K562 (cell line): ENCODE data around the gene VEGFA. TPM values are rescaled to one million over a fixed set of nuclear protein-coding genes. Genes with fewer than 3 reads are reported as not detected.

Source experiments
- CTBP1 ChIP-seq: fragments of 450-650 bp; IDR thresholded peaks from 2 replicates; pipeline ENCODE4 v1.6.1; 2016; ENCODE audit warnings: borderline replicate concordance
- HDGF ChIP-seq: fragments of 450-650 bp; IDR thresholded peaks from 2 replicates; pipeline ENCODE4 v1.6.1; 2016
- LARP7 ChIP-seq: fragments of 450-650 bp; IDR thresholded peaks from 2 replicates; pipeline ENCODE4 v1.6.1; 2016
- MLLT1 ChIP-seq, 2 experiments: fragments of 450-650 bp; IDR thresholded peaks; 2 replicates each; pipeline ENCODE4 v1.6.1; 2016
- MTA3 ChIP-seq: fragments of 450-650 bp; formaldehyde crosslinking; IDR thresholded peaks from 2 replicates; pipeline ENCODE4 v1.6.1; 2017; ENCODE audit warnings: mild to moderate bottlenecking, borderline replicate concordance
- MXI1 ChIP-seq: IDR thresholded peaks from 2 replicates; pipeline ENCODE4 v1.6.1; 2011; ENCODE audit warnings: low read depth, mild to moderate bottlenecking, improper control_type of control experiment, low read length
- NCOA1 ChIP-seq: fragments of 450-650 bp; IDR thresholded peaks from 2 replicates; pipeline ENCODE4 v1.6.1; 2016; ENCODE audit warnings: low read depth
- PHB ChIP-seq: fragments of 250-450 bp; sonication (Bioruptor Pico); IDR thresholded peaks from 2 replicates; pipeline ENCODE4 v1.5.0; 2021
- POLR2AphosphoS2 ChIP-seq: IDR thresholded peaks from 2 replicates; pipeline ENCODE4 v1.6.1; 2012; ENCODE audit warnings: low read length, improper control_type of control experiment
- RBFOX2 ChIP-seq: fragments of 200-400 bp; formaldehyde crosslinking; IDR thresholded peaks from 2 replicates; pipeline ENCODE4 v1.6.1; 2017; ENCODE audit warnings: low read depth, mild to moderate bottlenecking, low read length, moderate library complexity
- RBM14 ChIP-seq: fragments of 200-400 bp; formaldehyde crosslinking; IDR thresholded peaks from 2 replicates; pipeline ENCODE4 v1.6.1; 2018; ENCODE audit warnings: low read depth, mild to moderate bottlenecking, low read length, moderate library complexity, borderline replicate concordance; ENCODE audit not compliant: insufficient read depth
- SMARCA5 ChIP-seq: fragments of 450-650 bp; IDR thresholded peaks from 2 replicates; pipeline ENCODE4 v1.6.1; 2016
- TEAD1 ChIP-seq, 2 experiments: fragments of 450-650 bp in 1 of 2; sonication (generic) in 1 of 2; formaldehyde crosslinking; IDR thresholded peaks; 2 replicates each; pipeline versions ENCODE4 v1.4.0 to v1.8.0; 2020 to 2022; ENCODE audit warnings: mild to moderate bottlenecking in 2 of 2, missing genetic modification reagents in 1 of 2
- ZBTB5 ChIP-seq: fragments of 450-650 bp; IDR thresholded peaks from 2 replicates; pipeline ENCODE4 v1.6.1; 2017; ENCODE audit warnings: antibody characterized with exemption
- ZEB2 ChIP-seq: fragments of 450-650 bp; IDR thresholded peaks from 2 replicates; pipeline ENCODE4 v1.6.1; 2016
- polyA plus RNA-seq, 8 experiments: library from polyadenylated mRNA; depleted of rRNA in 4 of 8; stranded (reverse) in 5 of 8; unstranded in 3 of 8; fragments of >200 nt; fragmentation: Nextera tagmentation in 2 of 8; fragmentation: Illumina TruSeq in 1 of 8; extraction: Ambion mirVana in 2 of 8; extraction: Trizol in 1 of 8; gene quantifications; 2 replicates each; pipeline versions ENCODE4 v1.2.1 to v1.2.3, GENCODE V29; 2011 to 2014; ENCODE audit warnings: inconsistent platforms in 1 of 8, missing spikeins in 1 of 8
- total RNA-seq, 7 experiments: library from RNA; depleted of rRNA in 6 of 7; stranded (reverse); fragments of >200 nt in 6 of 7; fragmentation: Illumina TruSeq in 2 of 7; extraction: Trizol in 2 of 7; gene quantifications; 2 replicates each; pipeline versions ENCODE4 v1.2.1 to v1.2.3, GENCODE V29; 2011 to 2021; ENCODE audit warnings: low replicate concordance in 1 of 7
- TF ChIP-seq, protein P1 (sequence below): fragments of 450-650 bp; IDR thresholded peaks from 2 replicates; pipeline ENCODE4 v1.7.1; 2018; ENCODE audit warnings: mild to moderate bottlenecking, low read depth; ENCODE audit not compliant: partially characterized antibody
- TF ChIP-seq, protein P2 (sequence below): fragments of 250-450 bp; sonication (Bioruptor Pico); IDR thresholded peaks from 2 replicates; pipeline ENCODE4 v1.4.0; 2020; ENCODE audit warnings: mild to moderate bottlenecking, moderate library complexity
- TF ChIP-seq, protein P3 (sequence below), 3 experiments: fragments of 200-800 bp in 1 of 3; sonication (Bioruptor generic) in 1 of 3; sonication (generic) in 1 of 3; formaldehyde crosslinking in 1 of 3; IDR thresholded peaks; 2 replicates each; pipeline versions ENCODE4 v1.6.1 to v1.8.0; 2016 to 2022; ENCODE audit warnings: mild to moderate bottlenecking in 2 of 3, missing compliant biosample characterization in 2 of 3, missing genetic modification characterization in 2 of 3, missing genetic modification reagents in 1 of 3

Gene VEGFA
- total and polyA plus RNA-seq, 9 of the 15 experiments (the other 6 are each of a cell fraction or from before 2014, with no cell fraction given): 14.0 to 271 (median 124) TPM

GRCh38 chr6:43785220-43785752, 15.3 kb downstream of the VEGFA start (continued):
- TF ChIP-seq ZEB2 (peak; percentile 54), TEAD1 (CRISPR knock-in tag; IDR thresholded peaks at IDR 0.05) (peak in 1 of 2 experiments; percentile 39; a peak in 1 of 4 replicates), POLR2AphosphoS2 (peak; percentile 96; the same call in 1 of the 2 replicates), ZBTB5 (no peak), PHB (CRISPR knock-in tag) (peak; percentile 80), LARP7 (no peak), SMARCA5 (no peak), MLLT1 (IDR thresholded peaks at IDR 0.05) (peak in 1 of 2 experiments; percentile 51; a peak in 1 of 4 replicates), MXI1 (no peak), CTBP1 (peak; percentile 69), NCOA1 (no peak), RBM14 (no peak), RBFOX2 (peak; percentile 77), HDGF (0 out of 2 replicates have a peak, but pooled peaks have one; percentile 29), MTA3 (peak; percentile 93)
- TF ChIP-seq, protein P1, sequence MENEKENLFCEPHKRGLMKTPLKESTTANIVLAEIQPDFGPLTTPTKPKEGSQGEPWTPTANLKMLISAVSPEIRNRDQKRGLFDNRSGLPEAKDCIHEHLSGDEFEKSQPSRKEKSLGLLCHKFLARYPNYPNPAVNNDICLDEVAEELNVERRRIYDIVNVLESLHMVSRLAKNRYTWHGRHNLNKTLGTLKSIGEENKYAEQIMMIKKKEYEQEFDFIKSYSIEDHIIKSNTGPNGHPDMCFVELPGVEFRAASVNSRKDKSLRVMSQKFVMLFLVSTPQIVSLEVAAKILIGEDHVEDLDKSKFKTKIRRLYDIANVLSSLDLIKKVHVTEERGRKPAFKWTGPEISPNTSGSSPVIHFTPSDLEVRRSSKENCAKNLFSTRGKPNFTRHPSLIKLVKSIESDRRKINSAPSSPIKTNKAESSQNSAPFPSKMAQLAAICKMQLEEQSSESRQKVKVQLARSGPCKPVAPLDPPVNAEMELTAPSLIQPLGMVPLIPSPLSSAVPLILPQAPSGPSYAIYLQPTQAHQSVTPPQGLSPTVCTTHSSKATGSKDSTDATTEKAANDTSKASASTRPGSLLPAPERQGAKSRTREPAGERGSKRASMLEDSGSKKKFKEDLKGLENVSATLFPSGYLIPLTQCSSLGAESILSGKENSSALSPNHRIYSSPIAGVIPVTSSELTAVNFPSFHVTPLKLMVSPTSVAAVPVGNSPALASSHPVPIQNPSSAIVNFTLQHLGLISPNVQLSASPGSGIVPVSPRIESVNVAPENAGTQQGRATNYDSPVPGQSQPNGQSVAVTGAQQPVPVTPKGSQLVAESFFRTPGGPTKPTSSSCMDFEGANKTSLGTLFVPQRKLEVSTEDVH: peak; percentile 55
- TF ChIP-seq, protein P2, sequence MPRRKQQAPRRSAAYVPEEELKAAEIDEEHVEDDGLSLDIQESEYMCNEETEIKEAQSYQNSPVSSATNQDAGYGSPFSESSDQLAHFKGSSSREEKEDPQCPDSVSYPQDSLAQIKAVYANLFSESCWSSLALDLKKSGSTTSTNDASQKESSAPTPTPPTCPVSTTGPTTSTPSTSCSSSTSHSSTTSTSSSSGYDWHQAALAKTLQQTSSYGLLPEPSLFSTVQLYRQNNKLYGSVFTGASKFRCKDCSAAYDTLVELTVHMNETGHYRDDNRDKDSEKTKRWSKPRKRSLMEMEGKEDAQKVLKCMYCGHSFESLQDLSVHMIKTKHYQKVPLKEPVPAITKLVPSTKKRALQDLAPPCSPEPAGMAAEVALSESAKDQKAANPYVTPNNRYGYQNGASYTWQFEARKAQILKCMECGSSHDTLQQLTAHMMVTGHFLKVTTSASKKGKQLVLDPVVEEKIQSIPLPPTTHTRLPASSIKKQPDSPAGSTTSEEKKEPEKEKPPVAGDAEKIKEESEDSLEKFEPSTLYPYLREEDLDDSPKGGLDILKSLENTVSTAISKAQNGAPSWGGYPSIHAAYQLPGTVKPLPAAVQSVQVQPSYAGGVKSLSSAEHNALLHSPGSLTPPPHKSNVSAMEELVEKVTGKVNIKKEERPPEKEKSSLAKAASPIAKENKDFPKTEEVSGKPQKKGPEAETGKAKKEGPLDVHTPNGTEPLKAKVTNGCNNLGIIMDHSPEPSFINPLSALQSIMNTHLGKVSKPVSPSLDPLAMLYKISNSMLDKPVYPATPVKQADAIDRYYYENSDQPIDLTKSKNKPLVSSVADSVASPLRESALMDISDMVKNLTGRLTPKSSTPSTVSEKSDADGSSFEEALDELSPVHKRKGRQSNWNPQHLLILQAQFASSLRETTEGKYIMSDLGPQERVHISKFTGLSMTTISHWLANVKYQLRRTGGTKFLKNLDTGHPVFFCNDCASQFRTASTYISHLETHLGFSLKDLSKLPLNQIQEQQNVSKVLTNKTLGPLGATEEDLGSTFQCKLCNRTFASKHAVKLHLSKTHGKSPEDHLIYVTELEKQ: no peak
- TF ChIP-seq, protein P3, sequence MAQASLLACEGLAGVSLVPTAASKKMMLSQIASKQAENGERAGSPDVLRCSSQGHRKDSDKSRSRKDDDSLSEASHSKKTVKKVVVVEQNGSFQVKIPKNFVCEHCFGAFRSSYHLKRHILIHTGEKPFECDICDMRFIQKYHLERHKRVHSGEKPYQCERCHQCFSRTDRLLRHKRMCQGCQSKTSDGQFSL (CRISPR knock-in tag; IDR thresholded peaks at IDR 0.05): 0 out of 2 replicates have a peak, but pooled peaks have one; percentile 25
- TF ChIP-seq, protein P3 (tag; IDR thresholded peaks at IDR 0.05): no peak
